HCT116 (cell line): ENCODE results near the gene SBF2. TPM values are rescaled to one million over a fixed set of nuclear protein-coding genes. Genes with fewer than 3 reads are reported as not detected.

ENCODE experiments used
- ATAC-seq: fragments of 200-7000 bp; cut with Tn5 transposase; 2 replicates; pipeline ENCODE4 v1.9.1; 2020; ENCODE audit warnings: mild to moderate bottlenecking, moderate library complexity
- BruUV-seq: library from RNA; stranded (reverse); fragments of 400-500 nt; replicated peaks from 2 replicates; lab custom pipeline; 2021; lab: Mats Ljungman, UMichigan
- CTCF ChIA-PET: fragments of 300-600 bp; sonication (Branson Sonifier 250); formaldehyde crosslinking; loops from one replicate; lab custom pipeline; 2021; ENCODE audit warnings: antibody characterized with exemption; lab: Charles Lee
- POLR2A ChIA-PET: fragments of 300-600, 350-600 bp; sonication (Branson Sonifier 250); formaldehyde crosslinking; loops from one replicate; lab custom pipeline; 2021; ENCODE audit warnings: antibody characterized with exemption; lab: Charles Lee
- RAD21 ChIA-PET, 2 experiments: fragments of 300-600 bp; sonication (Branson Sonifier 250); formaldehyde crosslinking; loops; one replicate each; lab custom pipeline; 2023; ENCODE audit warnings: low total read pairs in 2 of 2; ENCODE audit not compliant: uncharacterized antibody in 2 of 2, unreplicated experiment in 2 of 2, low non-redundant PET in 1 of 2; lab: Charles Lee
- DNase-seq: peaks from one replicate; pipeline ENCODE4 v3.0.0-alpha.2; 2010; ENCODE audit warnings: low read depth, low spot score
- H2AFZ ChIP-seq: fragments of 200-600 bp; shearing (Covaris generic), sonication (generic); 2 replicates; pipeline ENCODE4 v1.6.1; 2017; ENCODE audit warnings: low read depth, mixed run types, mixed read lengths, antibody characterized with exemption, low read length; ENCODE audit not compliant: poor library complexity, severe bottlenecking
- H3K27ac ChIP-seq: 2 replicates; pipeline ENCODE4 v1.5.1; 2012; ENCODE audit warnings: low read depth, low read length
- H3K27me3 ChIP-seq: fragments of 200-600 bp; sonication (generic); 2 replicates; pipeline ENCODE4 v1.6.1; 2016; ENCODE audit warnings: mixed run types, low read length, mixed read lengths; ENCODE audit not compliant: insufficient read depth
- H3K36me3 ChIP-seq, 2 experiments: fragments of 200-500 bp in 1 of 2; fragments of 200-600 bp in 1 of 2; sonication (Bioruptor generic) in 1 of 2; sonication (generic) in 1 of 2; 2 replicates each; pipeline versions ENCODE4 v1.5.1 to v1.6.1; 2014 to 2016; ENCODE audit warnings: low read length in 2 of 2, inconsistent platforms in 1 of 2, mixed read lengths in 1 of 2, mixed run types in 1 of 2; ENCODE audit not compliant: insufficient read depth in 2 of 2, control insufficient read depth in 1 of 2
- H3K4me1 ChIP-seq, 2 experiments: fragments of 200-600 bp in 1 of 2; sonication (generic) in 1 of 2; 2 replicates each; pipeline versions ENCODE4 v1.5.1 to v1.6.1; 2012 to 2017; ENCODE audit warnings: low read length in 2 of 2, inconsistent platforms in 1 of 2, mild to moderate bottlenecking in 1 of 2, mixed read lengths in 1 of 2, mixed run types in 1 of 2, moderate library complexity in 1 of 2; ENCODE audit not compliant: insufficient read depth in 2 of 2, control insufficient read depth in 1 of 2
- H3K4me2 ChIP-seq: fragments of 200-600 bp; sonication (generic); 2 replicates; pipeline ENCODE4 v1.6.1; 2017; ENCODE audit warnings: mixed run types, low read length, mixed read lengths
- H3K4me3 ChIP-seq, 2 experiments: fragments of 200-600 bp in 1 of 2; sonication (generic) in 1 of 2; replicated peaks in 1 of 2; 2 replicates each; pipeline ENCODE4 v1.5.1; 2011 to 2016; ENCODE audit warnings: low read length in 2 of 2, control low read depth in 1 of 2, low read depth in 1 of 2, mild to moderate bottlenecking in 1 of 2, mixed read lengths in 1 of 2, mixed run types in 1 of 2
- H3K79me2 ChIP-seq: fragments of 200-600 bp; sonication (generic); 2 replicates; pipeline ENCODE4 v1.6.1; 2017; ENCODE audit warnings: mild to moderate bottlenecking, mixed run types, low read length, moderate library complexity, mixed read lengths; ENCODE audit not compliant: insufficient read depth
- H3K9ac ChIP-seq: fragments of 200-600 bp; sonication (generic); 2 replicates; pipeline ENCODE4 v1.6.1; 2016; ENCODE audit warnings: low read length, mixed read lengths
- H3K9me2 ChIP-seq: fragments of 200-600 bp; sonication (generic), shearing (Covaris generic); 2 replicates; pipeline ENCODE4 v1.6.1; 2017; ENCODE audit warnings: mixed run types, mild to moderate bottlenecking, moderate library complexity; ENCODE audit not compliant: insufficient read depth
- H3K9me3 ChIP-seq, 2 experiments: fragments of 200-500 bp in 1 of 2; fragments of 200-600 bp in 1 of 2; sonication (Bioruptor generic) in 1 of 2; sonication (generic) in 1 of 2; 2 replicates each; pipeline ENCODE4 v1.6.1; 2014 to 2017; ENCODE audit warnings: low read length in 2 of 2, mixed read lengths in 2 of 2, inconsistent platforms in 1 of 2, low read depth in 1 of 2, mild to moderate bottlenecking in 1 of 2, mixed run types in 1 of 2, moderate library complexity in 1 of 2; ENCODE audit not compliant: control insufficient read depth in 1 of 2, insufficient read depth in 1 of 2
- H4K20me1 ChIP-seq: fragments of 200-600 bp; sonication (generic), shearing (Covaris generic); 2 replicates; pipeline ENCODE4 v1.6.1; 2017; ENCODE audit warnings: mixed run types, mild to moderate bottlenecking, moderate library complexity; ENCODE audit not compliant: insufficient read depth
- CBX3 ChIP-seq: IDR thresholded peaks from 2 replicates; pipeline ENCODE4 v1.6.1; 2012; ENCODE audit warnings: low read depth
- EGR1 ChIP-seq: IDR thresholded peaks from 2 replicates; pipeline ENCODE4 v1.6.1; 2012; ENCODE audit warnings: low read depth
- ELF1 ChIP-seq: IDR thresholded peaks from 2 replicates; pipeline ENCODE4 v1.6.1; 2012; ENCODE audit warnings: low read depth, borderline replicate concordance
- EZH2 ChIP-seq: fragments of 200-600 bp; sonication (generic); IDR thresholded peaks from 2 replicates; pipeline ENCODE4 v1.6.1; 2017; ENCODE audit warnings: antibody characterized with exemption, mixed run types
- EZH2phosphoT487 ChIP-seq: fragments of 200-600 bp; IDR thresholded peaks from 2 replicates; pipeline ENCODE4 v1.6.1; 2018; ENCODE audit warnings: antibody characterized with exemption, borderline replicate concordance
- POLR2A ChIP-seq: IDR thresholded peaks from 2 replicates; pipeline ENCODE4 v1.7.0; 2011; ENCODE audit warnings: borderline replicate concordance; ENCODE audit not compliant: insufficient read depth, insufficient read length; ENCODE audit errors: extremely low read depth
- POLR2AphosphoS5 ChIP-seq: IDR thresholded peaks from 2 replicates; pipeline ENCODE4 v1.6.1; 2011; ENCODE audit warnings: mild to moderate bottlenecking, low read depth, low read length, moderate library complexity
- SRF ChIP-seq: IDR thresholded peaks from 2 replicates; pipeline ENCODE4 v1.6.1; 2012; ENCODE audit warnings: low read depth
- TCF7L2 ChIP-seq: IDR thresholded peaks from 2 replicates; pipeline ENCODE4 v1.7.0; 2011; ENCODE audit warnings: borderline replicate concordance, inconsistent platforms; ENCODE audit not compliant: insufficient read depth, insufficient read length; ENCODE audit errors: extremely low read depth
- ZFX ChIP-seq: fragments of 450-650 bp; IDR thresholded peaks from 2 replicates; pipeline ENCODE4 v1.6.1; 2017
- intact Hi-C: fragments of 100-400 bp; cut with micrococcal nuclease; formaldehyde crosslinking; loops from 2 replicates; pipeline ENCODE4 v1.10.0; 2022
- total RNA-seq: library from RNA; stranded (reverse); gene quantifications from one replicate; pipeline ENCODE4 v1.2.1, GENCODE V29; 2021; ENCODE audit not compliant: unreplicated experiment
- TF ChIP-seq, protein P1 (sequence below): IDR thresholded peaks from 2 replicates; pipeline ENCODE4 v1.6.1; 2012

Gene SBF2
- total RNA-seq, 1 experiment from 2014 or later, result 35.0 TPM

DNA sequence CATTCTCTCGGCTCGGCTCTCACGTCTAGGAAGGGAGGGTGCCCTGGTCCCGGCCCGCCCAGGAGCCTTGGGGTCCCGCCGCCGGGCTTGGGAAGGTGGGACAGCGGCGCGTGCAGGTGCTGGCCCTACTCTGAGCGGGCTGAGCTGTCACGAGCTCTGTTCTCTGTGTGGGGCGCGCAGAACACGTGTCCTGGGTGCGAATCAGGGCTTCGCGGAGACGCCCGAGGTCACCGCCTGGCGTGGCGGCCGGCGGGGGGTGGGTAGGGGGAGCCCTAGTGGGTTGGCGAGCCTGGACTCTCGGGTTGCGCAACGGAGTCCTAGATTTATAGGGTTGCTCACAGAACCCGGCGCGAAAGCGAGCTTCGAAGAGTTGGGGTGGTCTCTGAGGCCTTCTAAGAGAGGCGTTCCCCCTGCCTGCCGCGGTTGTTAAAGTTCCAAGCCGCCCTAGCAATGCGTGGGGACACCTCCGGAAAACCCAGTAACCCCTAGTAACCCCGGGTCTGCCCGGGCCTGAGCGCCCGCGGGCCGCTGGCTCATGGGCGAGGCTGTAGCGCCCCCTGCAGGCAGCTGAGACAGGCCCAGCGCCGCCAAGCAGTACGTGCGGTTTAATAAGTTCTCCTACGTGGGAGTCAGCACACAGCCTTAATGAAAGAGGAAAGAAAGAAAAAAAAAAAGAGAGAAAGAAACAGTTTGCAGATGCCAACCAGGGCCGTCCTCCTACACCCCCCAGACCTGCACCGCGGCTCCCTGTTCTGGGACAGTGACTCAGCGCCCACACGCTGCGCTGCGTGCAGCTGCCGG lies 13.6 kb upstream of the SBF2 start (continued):
- TF ChIP-seq EZH2phosphoT487, result no peak
- no peak for TF ChIP-seq EZH2
- TF ChIP-seq, protein P1, sequence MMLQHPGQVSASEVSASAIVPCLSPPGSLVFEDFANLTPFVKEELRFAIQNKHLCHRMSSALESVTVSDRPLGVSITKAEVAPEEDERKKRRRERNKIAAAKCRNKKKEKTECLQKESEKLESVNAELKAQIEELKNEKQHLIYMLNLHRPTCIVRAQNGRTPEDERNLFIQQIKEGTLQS, result no peak
- TF ChIP-seq POLR2AphosphoS5, result peak; percentile 89

DNA sequence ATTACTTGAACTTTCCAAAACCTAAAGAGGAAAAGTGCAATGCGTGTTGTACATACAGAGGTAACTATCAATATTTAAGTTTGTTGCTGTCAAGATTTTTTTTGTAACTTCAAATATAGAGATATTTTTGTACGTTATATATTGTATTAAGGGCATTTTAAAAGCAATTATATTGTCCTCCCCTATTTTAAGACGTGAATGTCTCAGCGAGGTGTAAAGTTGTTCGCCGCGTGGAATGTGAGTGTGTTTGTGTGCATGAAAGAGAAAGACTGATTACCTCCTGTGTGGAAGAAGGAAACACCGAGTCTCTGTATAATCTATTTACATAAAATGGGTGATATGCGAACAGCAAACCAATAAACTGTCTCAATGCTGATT lies 13.0 kb upstream of the SBF2 start:
- Histone ChIP-seq H3K4me3 (peak overlapping the region; percentile 85 to 93), H2AFZ (no peak overlapping the region), H3K79me2 (peaks cover 42% of the 10 kb centered on the region), H3K9me2 (no peaks in the 10 kb centered on the region), H3K9ac (peak overlapping the region; percentile 94), H3K36me3 (peaks cover 0 to 15% of the 10 kb centered on the region in 2 experiments; a peak in 2 of 4 replicates), H3K4me1 (peaks cover 45 to 69% of the 10 kb centered on the region in 2 experiments), H3K27me3 (no peaks in the 10 kb centered on the region), H4K20me1 (no peaks in the 10 kb centered on the region), H3K4me2 (peak overlapping the region; percentile 98), H3K27ac (peak overlapping the region; percentile 97), H3K9me3 (no peaks in the 10 kb centered on the region)
- DNase-seq, result no peak
- CTCF ChIA-PET, result interaction anchor here (0.6 to 3.3 kb wide), 8 partner anchors 11 to 944 kb away, joined by 3 to 18 read pairs (median 3); no protein-coding TSS in a partner anchor
- RAD21 ChIA-PET, result interaction anchor here (0.6 to 2.1 kb wide), 3 partner anchors 30 to 548 kb away, joined by 3 to 6 read pairs (median 5); no protein-coding TSS in a partner anchor
- ATAC-seq, result no peak
- POLR2A ChIA-PET, result interaction anchor here (1.2 to 3.7 kb wide), 3 partner anchors 95 to 548 kb away, joined by 3 to 18 read pairs (median 5); no protein-coding TSS in a partner anchor
- no TSS peak for BruUV-seq
- TF ChIP-seq TCF7L2, result no peak
- no peak for TF ChIP-seq SRF
- no peak for TF ChIP-seq ELF1
- TF ChIP-seq POLR2AphosphoS5, result no peak
- no peak for TF ChIP-seq EZH2
- no peak for TF ChIP-seq CBX3
- TF ChIP-seq, protein P1, result no peak
- no peak for TF ChIP-seq ZFX
- TF ChIP-seq EZH2phosphoT487, result no peak
- TF ChIP-seq EGR1, result no peak
- no peak for TF ChIP-seq POLR2A
- intact Hi-C loops, result loop anchor here (5.0 kb wide), 4 partner anchors 230 to 695 kb away; no protein-coding TSS in a partner anchor
